Measurements from ENCODE around the gene HSD17B8. TPM values are rescaled to one million over a fixed set of nuclear protein-coding genes. Genes with fewer than 3 reads are reported as not detected.

The HSD17B8 gene
- total and polyA plus RNA-seq, 4 donors: 2.7 to 8.8 (median 4.4) TPM

DNA sequence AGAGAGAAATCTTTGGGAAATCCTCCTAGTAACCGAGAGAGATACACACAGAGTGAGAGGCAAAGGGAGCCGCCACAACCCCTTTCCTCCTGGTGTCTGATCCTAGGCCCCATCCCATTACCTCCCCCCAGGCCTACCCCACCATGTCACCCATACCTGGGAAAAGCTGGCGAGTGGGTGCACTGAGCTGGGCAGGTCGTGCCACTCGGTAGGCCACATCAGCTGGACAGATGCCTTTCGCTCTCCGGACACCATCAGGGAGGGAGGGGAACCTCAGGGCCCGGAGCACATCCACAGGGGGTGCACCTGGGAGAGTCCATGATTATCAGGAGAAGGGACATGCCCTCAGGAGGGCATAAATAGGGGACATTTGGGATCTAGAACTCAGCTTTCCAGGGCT lies 15.3 kb upstream of the HSD17B8 start:
- no peaks in the 10 kb centered on the region for H3K36me3 ChIP-seq (ENCODE audit: control insufficient read depth in 1 of 2, insufficient read depth in 2 of 2, low read length in 1 of 2)

DNA sequence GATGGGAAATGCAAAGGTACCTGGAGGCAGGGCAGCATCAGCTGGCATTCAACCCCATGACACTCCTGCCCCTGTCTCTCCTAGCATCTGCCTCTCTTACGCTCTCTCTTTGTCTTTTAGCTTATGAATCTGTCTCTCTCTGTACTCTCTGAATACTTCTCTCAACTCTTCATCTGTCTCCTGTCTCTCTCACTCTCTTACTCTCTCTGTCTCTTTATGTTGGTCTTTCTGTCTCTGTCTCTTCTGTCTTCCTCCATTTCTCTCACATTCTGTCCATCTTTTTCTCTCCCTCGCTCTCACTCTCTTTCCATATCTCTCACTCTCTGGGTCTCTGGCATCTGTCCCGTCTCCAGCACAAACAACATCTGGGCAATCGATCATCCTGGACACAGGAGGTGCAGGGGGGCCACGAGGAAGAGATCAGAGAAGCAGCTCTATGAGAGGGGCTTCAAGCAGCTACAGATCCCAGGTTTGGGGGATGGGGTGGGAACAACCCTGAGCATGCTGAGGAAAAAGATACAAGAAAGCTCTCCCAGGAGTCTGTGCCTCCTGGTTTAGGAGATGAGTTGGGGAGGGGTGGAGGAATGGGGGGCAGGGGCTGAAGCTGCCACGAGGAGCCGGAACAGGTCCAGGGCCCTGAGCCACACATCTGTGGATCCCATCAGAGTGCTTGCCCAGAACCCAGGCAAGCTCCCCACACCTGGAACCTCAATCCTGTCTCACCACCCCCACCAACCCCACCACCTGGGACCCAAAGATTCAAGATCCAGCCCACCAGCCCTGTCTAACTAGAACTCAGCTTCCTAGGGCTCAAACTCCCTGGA lies 14.6 kb upstream of the HSD17B8 start:
- Histone ChIP-seq H3K4me1 (ENCODE audit: control insufficient read depth in 1 of 2, insufficient read depth in 2 of 2, low read length in 2 of 2) (no peaks in the 10 kb centered on the region), H3K27me3 (ENCODE audit: control insufficient read depth in 1 of 2, insufficient read depth in 2 of 2, low read length in 1 of 2) (no peaks in the 10 kb centered on the region), H3K4me3 (ENCODE audit: low read length in 2 of 2) (no peak overlapping the region), H3K9me3 (ENCODE audit: control insufficient read depth, low read length) (no peaks in the 10 kb centered on the region), H3K27ac (ENCODE audit: low read depth in 1 of 2, low read length in 2 of 2) (no peak overlapping the region), H3K36me3 (ENCODE audit: control insufficient read depth in 1 of 2, insufficient read depth in 2 of 2, low read length in 1 of 2) (no peaks in the 10 kb centered on the region)
- DNase-seq (no peak), ATAC-seq (ENCODE audit: low FRiP score) (no peak)
- intact Hi-C loops (cut with DNase I): no loop called here
- 59 to 66% methylated on average over 6 to 7 of the region's 7 CpGs for WGBS, 2 donors

More for the DNA sequence above, 15.3 kb upstream of the HSD17B8 start:
- Histone ChIP-seq H3K4me3 (ENCODE audit: low read length in 2 of 2) (no peak overlapping the region), H3K4me1 (ENCODE audit: control insufficient read depth in 1 of 2, insufficient read depth in 2 of 2, low read length in 2 of 2) (no peaks in the 10 kb centered on the region), H3K27ac (ENCODE audit: low read depth in 1 of 2, low read length in 2 of 2) (no peak overlapping the region), H3K9me3 (ENCODE audit: control insufficient read depth, low read length) (no peaks in the 10 kb centered on the region), H3K27me3 (ENCODE audit: control insufficient read depth in 1 of 2, insufficient read depth in 2 of 2, low read length in 1 of 2) (no peaks in the 10 kb centered on the region)
- no peak for ATAC-seq (ENCODE audit: low FRiP score)
- 89 to 92% methylated on average over 8 of the region's 8 CpGs for WGBS, 2 donors
- DNase-seq: peak in 1 of 2 donors; percentile 36
- intact Hi-C loops (cut with DNase I): no loop called here

DNA sequence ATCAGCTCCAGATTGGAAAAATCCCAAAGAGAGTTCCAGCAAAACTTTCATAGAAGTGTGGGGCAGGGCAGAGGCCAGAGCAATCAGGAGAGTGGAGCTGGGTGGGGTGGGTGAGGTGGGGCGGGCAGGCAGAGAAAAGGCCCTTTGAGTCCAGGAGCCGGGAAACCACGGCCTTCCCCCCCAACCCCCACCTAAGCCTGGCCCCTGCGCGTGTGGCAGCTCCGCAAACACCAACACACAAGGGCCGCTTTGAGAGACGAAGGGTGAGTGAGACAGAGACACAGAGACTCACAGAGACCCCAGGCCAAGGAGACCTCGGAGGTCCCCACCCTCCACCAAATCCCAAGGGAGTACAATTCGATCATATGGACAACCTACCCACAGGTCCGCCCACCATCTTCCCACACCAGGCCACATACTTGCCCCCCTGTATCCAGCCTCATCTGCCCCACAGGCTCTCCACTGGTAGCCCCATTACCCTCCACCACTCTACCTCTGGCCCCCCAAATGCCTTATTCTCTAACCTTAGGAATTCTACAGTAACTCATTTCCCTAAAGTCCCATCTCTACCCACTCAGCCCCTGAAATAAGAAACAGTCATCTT lies 13.8 kb upstream of the HSD17B8 start:
- H3K4me1 ChIP-seq (ENCODE audit: control insufficient read depth in 1 of 2, insufficient read depth in 2 of 2, low read length in 2 of 2): no peaks in the 10 kb centered on the region
- no peak for DNase-seq
- no peaks in the 10 kb centered on the region for H3K27me3 ChIP-seq (ENCODE audit: control insufficient read depth in 1 of 2, insufficient read depth in 2 of 2, low read length in 1 of 2)
- intact Hi-C loops (cut with DNase I): no loop called here
- 88 to 91% methylated on average over 11 of the region's 11 CpGs for WGBS, 2 donors
- no peak overlapping the region for H3K4me3 ChIP-seq (ENCODE audit: low read length in 2 of 2)
- H3K36me3 ChIP-seq (ENCODE audit: control insufficient read depth in 1 of 2, insufficient read depth in 2 of 2, low read length in 1 of 2): peaks cover 0 to 2% of the 10 kb centered on the region in 2 donors
- no peaks in the 10 kb centered on the region for H3K9me3 ChIP-seq (ENCODE audit: control insufficient read depth, low read length)
- ATAC-seq (ENCODE audit: low FRiP score): no peak
- no peak overlapping the region for H3K27ac ChIP-seq (ENCODE audit: low read depth in 1 of 2, low read length in 2 of 2)

DNA sequence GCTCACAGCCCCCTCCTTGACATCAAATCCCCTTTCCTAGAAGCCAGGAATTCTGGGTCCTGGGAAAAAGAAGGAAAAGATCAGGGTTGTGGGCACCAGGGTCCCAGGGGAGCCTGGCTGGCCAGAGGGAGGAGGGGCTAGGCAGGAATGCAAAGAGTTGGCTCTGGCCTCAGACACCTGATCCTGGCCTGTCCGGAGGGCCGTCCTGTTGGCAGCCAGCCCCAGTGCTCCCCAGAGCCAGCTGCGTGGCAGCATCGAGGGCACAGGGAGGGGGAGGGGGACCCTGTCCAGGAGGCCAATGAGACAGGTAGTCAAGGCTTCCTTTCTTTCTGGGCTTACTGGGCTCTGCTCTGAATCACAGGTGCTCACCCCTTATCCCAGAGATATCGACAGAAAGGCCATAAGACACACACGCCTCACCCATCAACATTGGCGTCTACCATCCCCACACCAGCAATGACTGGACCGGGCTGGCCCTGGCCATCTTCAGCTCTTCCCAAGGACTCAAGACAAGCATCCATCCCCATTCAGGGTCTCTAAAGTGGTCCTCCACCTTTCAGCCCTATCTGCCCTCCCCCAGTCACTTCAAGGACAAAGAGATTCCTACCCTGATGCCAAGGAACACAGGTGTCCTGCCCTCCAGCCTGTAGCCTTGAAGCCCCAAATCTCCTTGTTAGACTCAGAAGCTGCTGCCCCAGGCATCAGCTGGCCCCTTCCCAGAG lies 12.9 kb upstream of the HSD17B8 start:
- DNase-seq: peak in 1 of 2 donors; percentile 45
- H3K27me3 ChIP-seq (ENCODE audit: control insufficient read depth in 1 of 2, insufficient read depth in 2 of 2, low read length in 1 of 2): no peaks in the 10 kb centered on the region
- H3K27ac ChIP-seq (ENCODE audit: low read depth in 1 of 2, low read length in 2 of 2): no peak overlapping the region
- H3K4me1 ChIP-seq (ENCODE audit: control insufficient read depth in 1 of 2, insufficient read depth in 2 of 2, low read length in 2 of 2): no peaks in the 10 kb centered on the region
- intact Hi-C loops (cut with DNase I): no loop called here
- no peak for ATAC-seq (ENCODE audit: low FRiP score)
- H3K9me3 ChIP-seq (ENCODE audit: control insufficient read depth, low read length): no peaks in the 10 kb centered on the region
- WGBS, 2 donors: 40 to 44% methylated on average over 8 of the region's 8 CpGs
- H3K4me3 ChIP-seq (ENCODE audit: low read length in 2 of 2): no peak overlapping the region
- peaks cover 0 to 6% of the 10 kb centered on the region in 2 donors for H3K36me3 ChIP-seq (ENCODE audit: control insufficient read depth in 1 of 2, insufficient read depth in 2 of 2, low read length in 1 of 2)

DNA sequence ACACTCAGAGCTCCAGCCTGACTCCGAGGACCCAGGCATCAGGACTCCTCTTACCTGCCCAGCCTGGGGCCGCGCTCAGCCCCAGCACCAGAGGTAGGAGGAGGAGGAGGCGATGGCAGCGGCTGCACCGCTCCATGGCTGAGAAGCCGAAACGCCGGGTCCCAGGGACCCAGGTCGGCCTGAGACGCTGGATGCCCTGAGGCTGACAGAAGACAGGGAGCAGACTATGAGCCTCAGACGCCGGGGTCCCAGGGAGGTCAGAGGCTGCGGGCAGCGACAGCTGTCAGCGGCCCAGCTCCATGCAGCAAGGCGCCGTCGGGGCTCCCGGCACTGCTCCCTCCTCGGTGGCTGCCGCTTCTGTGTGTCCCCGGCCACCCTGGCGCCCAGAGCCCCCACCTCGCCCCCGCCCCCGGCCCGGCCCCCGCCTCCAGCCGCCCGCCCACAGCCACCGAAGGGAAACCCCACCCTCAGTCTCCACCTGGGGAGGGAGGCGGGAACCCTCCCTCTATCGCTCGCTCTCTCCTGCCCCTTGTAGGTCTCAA lies 12.3 kb upstream of the HSD17B8 start, which contains the start of gene COL11A2:
TSS of gene COL11A2 (minus strand) at position 363 of the 542 bp plus-strand sequence. CDS start at position 136, 227 bp downstream.
- WGBS, 2 donors: 18 to 27% methylated on average over 24 to 35 of the region's 35 CpGs
- Histone ChIP-seq H3K36me3 (ENCODE audit: control insufficient read depth in 1 of 2, insufficient read depth in 2 of 2, low read length in 1 of 2) (peaks cover 0 to 6% of the 10 kb centered on the region in 2 donors), H3K27me3 (ENCODE audit: control insufficient read depth in 1 of 2, insufficient read depth in 2 of 2, low read length in 1 of 2) (no peaks in the 10 kb centered on the region), H3K9me3 (ENCODE audit: control insufficient read depth, low read length) (no peaks in the 10 kb centered on the region), H3K4me1 (ENCODE audit: control insufficient read depth in 1 of 2, insufficient read depth in 2 of 2, low read length in 2 of 2) (no peaks in the 10 kb centered on the region), H3K4me3 (ENCODE audit: low read length in 2 of 2) (no peak within 1 kb of the TSS), H3K27ac (ENCODE audit: low read depth in 1 of 2, low read length in 2 of 2) (no peak within 1 kb of the TSS)
- DNase-seq: peak in 1 of 2 donors; percentile 47
- intact Hi-C loops (cut with DNase I): no loop called here
- ATAC-seq (ENCODE audit: low FRiP score): no peak

DNA sequence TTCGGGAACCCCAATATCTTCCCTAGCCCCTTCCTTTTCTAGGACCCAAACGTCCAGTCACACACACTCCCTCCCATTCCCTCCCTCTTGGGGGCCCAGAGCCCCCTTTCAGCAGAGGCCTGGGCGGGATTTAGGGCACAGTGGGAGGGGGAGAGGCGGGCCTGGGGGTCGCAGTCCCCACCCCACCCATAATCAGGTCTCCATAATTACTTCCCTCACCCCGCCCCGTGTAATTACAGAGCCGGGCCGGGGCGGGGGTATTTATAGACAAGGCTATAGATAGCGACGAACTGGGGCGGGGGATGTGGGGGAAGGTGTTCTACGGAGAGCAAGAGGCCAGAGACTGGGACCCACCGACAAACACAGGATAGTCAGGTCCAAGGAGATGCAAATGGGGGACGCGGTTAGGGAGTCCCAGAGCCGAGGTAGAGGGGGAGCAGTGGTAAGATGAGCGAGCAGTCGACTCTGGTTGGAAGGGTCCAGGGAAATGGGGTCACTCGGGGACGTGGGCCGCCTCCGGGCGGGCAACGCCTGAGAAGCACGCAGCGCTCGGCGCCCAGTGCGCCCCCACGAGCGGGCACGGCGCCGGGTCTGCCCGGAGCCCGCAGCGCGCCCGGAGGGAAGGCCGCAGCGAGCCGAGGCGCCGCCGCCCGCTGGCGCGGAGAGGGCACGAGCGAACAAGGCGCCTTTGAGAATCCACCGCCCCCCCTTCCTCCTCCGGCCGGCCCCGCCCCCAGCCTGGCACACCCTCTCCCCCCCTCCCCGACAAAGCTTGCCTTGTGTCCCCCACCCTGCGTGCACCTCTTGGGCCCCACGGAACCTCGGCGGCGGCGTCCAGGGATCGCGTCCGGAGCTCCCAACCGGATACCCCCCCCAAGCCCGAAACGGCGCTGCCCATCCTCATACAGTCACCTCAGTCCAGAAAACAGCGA lies 11.5 kb upstream of the HSD17B8 start:
- Histone ChIP-seq H3K27ac (ENCODE audit: low read depth in 1 of 2, low read length in 2 of 2) (no peak overlapping the region), H3K9me3 (ENCODE audit: control insufficient read depth, low read length) (no peaks in the 10 kb centered on the region)

DNA sequence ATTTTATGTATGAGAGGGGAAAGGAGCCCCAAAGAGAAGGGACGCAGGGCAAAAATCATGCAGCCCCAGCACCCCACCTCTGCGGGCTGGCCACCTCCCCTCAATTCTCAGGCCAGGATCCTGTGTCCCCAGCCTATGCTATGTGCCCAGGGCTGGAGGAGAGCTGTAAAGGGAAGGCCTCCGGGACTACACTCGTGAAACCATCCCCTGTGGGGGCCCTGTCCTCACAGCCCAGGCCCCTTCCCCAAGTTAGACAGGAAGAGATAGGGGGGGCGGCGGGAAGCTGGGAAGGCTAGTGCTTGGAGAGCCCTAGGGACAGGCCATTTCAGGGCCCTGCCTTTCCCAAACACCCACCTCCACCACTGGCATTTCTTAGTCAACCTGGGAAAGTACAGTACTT lies 10.8 kb upstream of the HSD17B8 start:
- H3K4me3 ChIP-seq (ENCODE audit: low read length in 2 of 2): no peak overlapping the region

More for the DNA sequence above, 11.5 kb upstream of the HSD17B8 start:
- Histone ChIP-seq H3K4me1 (ENCODE audit: control insufficient read depth in 1 of 2, insufficient read depth in 2 of 2, low read length in 2 of 2) (no peaks in the 10 kb centered on the region), H3K36me3 (ENCODE audit: control insufficient read depth in 1 of 2, insufficient read depth in 2 of 2, low read length in 1 of 2) (peaks cover 0 to 6% of the 10 kb centered on the region in 2 donors), H3K4me3 (ENCODE audit: low read length in 2 of 2) (no peak overlapping the region), H3K27me3 (ENCODE audit: control insufficient read depth in 1 of 2, insufficient read depth in 2 of 2, low read length in 1 of 2) (no peaks in the 10 kb centered on the region)
- 2% methylated on average over 46 to 72 of the region's 72 CpGs for WGBS, 2 donors
- intact Hi-C loops (cut with DNase I): no loop called here
- DNase-seq (peak; percentile 52 to 81), ATAC-seq (ENCODE audit: low FRiP score) (peak; percentile 17)

More for the DNA sequence above, 10.8 kb upstream of the HSD17B8 start:
- Histone ChIP-seq H3K9me3 (ENCODE audit: control insufficient read depth, low read length) (no peaks in the 10 kb centered on the region), H3K36me3 (ENCODE audit: control insufficient read depth in 1 of 2, insufficient read depth in 2 of 2, low read length in 1 of 2) (peaks cover 0 to 6% of the 10 kb centered on the region in 2 donors), H3K27me3 (ENCODE audit: control insufficient read depth in 1 of 2, insufficient read depth in 2 of 2, low read length in 1 of 2) (no peaks in the 10 kb centered on the region), H3K4me1 (ENCODE audit: control insufficient read depth in 1 of 2, insufficient read depth in 2 of 2, low read length in 2 of 2) (no peaks in the 10 kb centered on the region), H3K27ac (ENCODE audit: low read depth in 1 of 2, low read length in 2 of 2) (no peak overlapping the region)
- no peak for DNase-seq
- no peak for ATAC-seq (ENCODE audit: low FRiP score)
- 54 to 58% methylated on average over 6 of the region's 6 CpGs for WGBS, 2 donors
- intact Hi-C loops (cut with DNase I): no loop called here
